Superior temporal gyrus (tissue), 1 donor: ENCODE measurements around the gene PROSER3.
"Not testable (repeated sequence)": the region's sequence is repeated elsewhere in the genome, so short reads cannot be mapped to it uniquely, and the experiment has no call there.

Experiments
- DNase-seq: peaks from one replicate; pipeline ENCODE4 v3.0.0-alpha.2; 2016; ENCODE audit errors: extremely low spot score

PROSER3 gene

DNA sequence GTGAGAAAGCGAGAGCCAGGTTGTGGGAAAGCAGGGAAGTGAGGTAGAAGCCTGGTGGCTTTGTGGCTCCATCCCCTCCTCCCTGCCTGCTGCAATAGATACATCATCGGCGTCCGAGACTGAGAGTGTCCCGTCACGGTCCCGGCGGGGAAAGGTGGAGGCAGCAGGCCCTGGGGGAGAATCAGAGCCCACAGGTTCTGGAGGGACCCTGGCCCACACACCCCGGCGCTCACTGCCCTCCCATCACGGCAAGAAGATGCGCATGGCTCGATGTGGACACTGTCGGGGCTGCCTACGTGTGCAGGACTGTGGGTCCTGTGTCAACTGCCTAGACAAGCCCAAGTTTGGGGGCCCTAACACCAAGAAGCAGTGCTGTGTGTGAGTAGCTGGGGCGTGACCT, 35.1 kb upstream of the PROSER3 start:
- no peak for DNase-seq

DNA sequence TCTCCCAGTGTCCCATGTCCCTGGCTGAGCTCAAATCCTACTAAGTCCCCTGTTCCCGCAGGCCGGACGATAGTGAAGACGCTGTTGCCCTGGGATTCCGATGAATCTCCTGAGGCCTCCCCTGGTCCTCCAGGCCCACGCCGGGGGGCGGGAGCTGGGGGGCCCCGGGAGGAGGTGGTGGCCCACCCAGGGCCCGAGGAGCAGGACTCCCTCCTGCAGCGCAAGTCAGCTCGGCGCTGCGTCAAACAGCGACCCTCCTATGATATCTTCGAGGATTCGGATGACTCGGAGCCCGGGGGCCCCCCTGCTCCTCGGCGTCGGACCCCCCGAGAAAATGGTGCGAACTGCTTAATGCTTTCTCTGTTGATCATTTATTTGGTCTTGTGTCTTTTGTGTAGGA, 34.3 kb upstream of the PROSER3 start:
- DNase-seq = no peak

DNA sequence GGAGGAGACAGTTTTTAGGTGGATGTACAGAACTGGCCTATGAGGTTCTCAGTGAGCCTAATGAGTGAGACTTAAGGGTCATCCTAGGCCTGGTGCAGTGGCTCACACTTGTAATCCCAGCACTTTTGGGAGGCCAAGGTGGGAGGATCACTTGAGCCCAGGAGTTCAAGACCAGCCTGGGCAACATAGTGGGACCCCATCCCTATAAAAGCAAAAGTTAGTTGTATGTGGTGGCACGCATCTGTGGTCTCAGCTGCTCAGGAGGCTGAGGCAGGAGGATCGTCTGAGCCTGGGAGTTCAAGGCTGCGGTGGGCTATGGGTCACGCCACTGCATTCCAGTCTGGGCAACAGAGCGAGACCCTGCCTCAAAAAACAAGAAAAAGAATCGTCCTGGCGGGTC, 33.8 kb upstream of the PROSER3 start:
- DNase-seq = not testable (repeated sequence)

DNA sequence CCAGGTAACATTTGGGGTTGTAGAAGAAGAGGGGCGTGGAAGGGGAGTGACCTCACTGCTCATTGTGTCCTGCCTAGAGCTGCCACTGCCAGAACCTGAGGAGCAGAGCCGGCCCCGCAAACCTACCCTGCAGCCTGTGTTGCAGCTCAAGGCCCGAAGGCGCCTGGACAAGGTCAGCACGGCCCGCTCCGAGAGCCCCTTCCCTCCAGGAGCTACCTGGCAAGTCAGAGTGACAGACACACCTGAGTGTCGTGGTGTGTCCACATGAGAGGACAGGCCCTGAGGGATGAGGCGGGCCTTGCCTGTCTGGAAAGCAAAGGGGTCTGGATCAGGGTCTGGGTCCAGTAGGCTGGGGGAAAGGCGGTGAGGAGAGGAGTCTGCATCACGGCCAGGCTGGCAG, 33.4 kb upstream of the PROSER3 start:
- no peak for DNase-seq

DNA sequence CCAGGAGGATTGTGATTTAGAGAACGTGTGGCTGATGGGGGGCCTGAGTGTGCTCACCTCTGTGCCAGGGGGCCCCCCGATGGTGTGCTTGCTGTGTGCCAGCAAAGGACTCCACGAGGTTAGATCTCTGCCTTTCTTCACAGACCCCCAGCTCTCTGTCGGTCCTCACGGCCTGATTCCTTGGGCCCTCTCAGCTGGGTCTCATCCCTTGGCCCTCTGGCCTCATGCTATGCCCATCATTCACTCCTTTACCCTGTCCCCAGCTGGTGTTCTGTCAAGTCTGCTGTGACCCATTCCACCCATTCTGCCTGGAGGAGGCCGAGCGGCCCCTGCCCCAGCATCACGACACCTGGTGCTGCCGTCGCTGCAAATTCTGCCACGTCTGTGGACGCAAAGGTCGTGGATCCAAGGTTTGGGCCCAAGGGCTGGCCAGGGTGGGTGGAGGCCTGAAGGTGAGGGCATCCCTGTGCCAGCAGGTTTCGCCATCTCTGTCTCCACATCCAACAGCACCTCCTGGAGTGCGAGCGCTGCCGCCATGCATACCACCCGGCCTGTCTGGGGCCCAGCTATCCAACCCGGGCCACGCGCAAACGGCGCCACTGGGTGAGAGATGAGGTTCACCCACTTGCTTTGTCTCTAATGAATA, 32.6 kb upstream of the PROSER3 start:
- DNase-seq = no peak

DNA sequence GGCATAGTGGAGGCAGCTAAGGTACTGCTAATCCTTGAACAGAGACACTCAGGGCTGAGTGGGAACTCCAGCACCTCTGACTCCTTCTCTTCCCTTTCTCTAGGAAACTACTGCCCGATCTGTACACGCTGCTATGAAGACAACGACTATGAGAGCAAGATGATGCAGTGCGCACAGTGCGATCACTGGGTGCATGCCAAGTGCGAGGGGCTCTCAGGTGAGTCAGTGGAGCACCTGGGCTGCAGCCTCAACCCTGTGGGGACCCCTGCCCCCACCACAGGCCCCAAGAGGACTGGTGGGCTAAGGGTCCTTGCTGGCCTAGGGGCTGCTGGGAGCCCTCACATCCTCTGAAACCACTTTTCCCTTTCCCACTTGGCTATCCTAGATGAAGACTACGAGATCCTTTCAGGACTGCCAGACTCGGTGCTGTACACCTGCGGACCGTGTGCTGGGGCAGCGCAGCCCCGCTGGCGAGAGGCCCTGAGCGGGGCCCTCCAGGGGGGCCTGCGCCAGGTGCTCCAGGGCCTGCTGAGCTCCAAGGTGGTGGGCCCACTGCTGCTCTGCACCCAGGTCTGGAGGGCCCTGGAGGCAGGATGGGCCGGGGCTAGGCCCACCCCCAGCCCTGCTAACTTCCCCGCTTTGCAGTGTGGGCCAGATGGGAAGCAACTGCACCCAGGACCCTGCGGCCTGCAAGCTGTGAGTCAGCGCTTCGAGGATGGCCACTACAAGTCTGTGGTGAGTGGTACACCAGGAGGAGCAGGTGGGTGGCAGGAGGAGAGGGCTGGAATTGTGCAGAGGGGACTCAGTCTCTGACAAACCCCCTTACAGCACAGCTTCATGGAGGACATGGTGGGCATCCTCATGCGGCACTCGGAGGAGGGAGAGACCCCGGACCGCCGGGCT, 30.7 kb upstream of the PROSER3 start:
- no peak for DNase-seq

DNA sequence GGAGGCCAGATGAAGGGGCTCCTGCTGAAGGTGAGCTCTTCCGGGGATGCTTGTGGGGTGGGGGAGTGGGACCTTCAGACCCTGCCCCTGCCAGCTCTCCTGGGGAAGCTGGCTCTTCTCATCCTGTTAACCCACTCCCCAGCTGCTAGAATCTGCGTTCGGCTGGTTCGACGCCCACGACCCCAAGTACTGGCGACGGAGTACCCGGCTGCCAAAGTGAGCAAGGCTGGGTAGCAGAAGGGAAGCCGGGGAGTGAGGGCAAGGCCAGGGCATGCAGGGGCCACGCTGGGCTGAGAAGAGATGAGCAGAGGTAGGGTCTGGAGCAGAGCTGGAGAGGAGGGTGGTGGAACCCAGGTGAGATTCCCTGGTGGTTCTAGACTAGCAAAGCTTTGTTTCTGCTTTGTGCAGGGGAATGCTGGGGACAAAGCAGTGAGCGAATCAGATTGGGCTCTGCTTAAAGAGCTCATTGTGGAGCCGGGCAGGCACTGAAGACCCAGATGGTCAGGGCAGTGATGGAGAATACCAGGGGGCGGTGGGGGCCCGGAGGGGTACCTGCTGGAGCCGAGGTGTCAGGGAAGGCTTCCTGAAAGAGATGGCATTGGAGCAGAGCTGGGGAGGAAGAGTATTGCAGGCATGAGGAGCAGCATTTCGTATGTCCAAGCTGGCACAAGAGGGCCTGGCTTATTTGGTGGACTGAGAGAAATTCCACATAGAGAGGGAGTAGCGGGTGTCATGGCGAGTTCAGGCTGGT, 29.8 kb upstream of the PROSER3 start:
- no peak for DNase-seq

DNA sequence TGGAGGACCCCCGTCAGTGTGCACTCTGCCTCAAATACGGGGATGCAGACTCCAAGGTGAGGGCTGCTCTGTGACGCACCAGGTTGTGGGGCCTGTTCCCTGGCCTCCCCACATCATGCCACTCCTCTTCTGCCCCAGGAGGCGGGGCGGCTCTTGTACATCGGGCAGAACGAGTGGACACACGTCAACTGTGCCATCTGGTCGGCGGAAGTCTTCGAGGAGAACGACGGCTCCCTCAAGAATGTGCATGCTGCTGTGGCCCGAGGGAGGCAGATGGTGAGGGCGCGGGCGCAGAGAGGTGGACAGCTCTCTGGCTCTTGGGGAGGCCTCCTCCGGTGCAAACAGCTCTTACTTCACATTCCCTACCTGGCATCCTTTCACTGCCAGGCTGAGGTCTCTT, 29.0 kb upstream of the PROSER3 start:
- no peak for DNase-seq

DNA sequence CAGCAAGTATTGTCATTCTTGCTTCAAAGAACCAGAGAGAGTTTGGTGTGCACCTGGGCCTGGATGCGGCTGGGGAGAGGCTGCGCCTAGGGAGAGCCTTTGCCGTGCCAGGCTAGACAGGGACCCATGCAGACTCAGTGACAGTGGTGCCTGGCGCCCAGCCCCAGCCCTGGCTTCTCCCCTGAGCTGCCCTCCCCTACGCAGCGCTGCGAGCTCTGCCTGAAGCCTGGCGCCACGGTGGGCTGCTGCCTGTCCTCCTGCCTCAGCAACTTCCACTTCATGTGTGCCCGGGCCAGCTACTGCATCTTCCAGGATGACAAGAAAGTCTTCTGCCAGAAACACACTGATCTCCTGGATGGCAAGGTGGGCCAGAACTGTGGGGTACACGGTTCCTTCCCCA, 28.2 kb upstream of the PROSER3 start:
- DNase-seq = no peak

DNA sequence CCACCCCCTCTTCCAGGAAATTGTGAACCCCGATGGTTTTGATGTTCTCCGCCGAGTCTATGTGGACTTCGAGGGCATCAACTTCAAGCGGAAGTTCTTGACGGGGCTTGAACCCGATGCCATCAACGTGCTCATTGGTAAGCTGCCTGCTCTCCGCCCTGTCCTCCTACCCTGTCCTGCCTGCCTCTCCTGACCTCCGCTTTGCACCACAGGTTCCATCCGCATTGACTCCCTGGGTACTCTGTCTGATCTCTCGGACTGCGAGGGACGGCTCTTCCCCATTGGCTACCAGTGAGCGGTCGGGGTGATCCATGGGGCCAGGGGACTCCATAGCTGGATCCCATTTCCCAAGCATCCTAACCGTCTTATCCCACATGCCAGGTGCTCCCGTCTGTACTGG, 27.6 kb upstream of the PROSER3 start:
- DNase-seq = no peak

DNA sequence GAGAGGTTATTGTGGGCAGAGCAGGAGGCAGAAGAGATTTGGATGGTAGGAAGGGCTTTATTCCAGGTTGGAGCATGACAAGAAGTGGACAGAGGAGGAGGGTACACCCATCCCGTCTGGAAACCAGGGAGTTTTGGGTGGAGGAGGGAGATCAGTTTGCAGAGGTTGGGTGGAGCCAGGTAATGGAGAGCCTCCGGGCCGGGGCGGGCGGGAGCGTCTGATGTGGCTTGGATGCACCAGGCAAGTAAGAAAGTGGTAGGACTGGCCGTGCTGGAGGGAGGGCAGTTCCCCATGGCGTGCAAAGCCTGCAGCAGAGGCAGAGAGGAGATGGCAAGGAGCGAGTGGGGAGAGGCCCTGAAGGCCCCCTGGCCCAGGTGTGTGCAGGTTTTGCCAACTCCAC, 26.6 kb upstream of the PROSER3 start:
- DNase-seq = no peak

DNA sequence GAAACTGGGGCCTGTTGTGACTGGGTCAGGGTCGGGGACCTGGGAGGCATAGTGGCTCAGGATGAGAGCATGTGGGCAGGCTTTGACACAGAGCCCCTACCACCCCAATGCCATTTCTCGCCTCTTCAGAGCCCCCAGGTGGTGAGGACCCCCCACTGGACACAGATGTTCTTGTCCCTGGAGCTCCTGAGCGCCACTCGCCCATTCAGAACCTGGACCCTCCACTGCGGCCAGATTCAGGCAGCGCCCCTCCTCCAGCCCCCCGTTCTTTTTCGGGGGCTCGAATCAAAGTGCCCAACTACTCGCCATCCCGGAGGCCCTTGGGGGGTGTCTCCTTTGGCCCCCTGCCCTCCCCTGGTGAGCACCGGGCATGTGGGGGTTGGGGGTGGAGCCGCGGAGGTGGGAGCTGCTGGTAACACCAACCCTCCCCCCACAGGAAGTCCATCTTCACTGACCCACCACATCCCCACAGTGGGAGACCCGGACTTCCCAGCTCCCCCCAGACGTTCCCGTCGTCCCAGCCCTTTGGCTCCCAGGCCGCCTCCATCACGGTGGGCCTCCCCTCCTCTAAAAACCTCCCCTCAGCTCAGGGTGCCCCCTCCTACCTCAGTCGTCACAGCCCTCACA, 26.1 kb upstream of the PROSER3 start:
- DNase-seq = no peak

DNA sequence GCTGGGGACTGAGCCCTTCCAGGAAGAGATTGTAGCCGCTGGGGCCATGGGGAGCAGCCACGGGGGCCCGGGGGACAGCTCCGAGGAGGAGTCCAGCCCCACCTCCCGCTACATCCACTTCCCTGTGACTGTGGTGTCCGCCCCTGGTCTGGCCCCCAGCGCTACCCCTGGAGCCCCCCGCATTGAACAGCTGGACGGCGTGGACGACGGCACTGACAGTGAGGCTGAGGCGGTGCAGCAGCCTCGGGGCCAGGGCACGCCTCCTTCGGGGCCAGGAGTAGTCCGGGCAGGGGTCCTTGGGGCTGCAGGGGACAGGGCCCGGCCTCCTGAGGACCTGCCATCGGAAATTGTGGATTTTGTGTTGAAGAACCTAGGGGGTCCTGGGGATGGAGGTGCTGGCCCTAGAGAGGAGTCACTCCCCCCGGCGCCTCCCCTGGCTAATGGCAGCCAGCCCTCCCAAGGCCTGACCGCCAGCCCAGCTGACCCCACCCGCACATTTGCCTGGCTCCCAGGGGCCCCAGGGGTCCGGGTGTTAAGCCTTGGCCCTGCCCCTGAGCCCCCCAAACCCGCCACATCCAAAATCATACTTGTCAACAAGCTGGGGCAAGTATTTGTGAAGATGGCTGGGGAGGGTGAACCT, 25.3 kb upstream of the PROSER3 start:
- DNase-seq = no peak

DNA sequence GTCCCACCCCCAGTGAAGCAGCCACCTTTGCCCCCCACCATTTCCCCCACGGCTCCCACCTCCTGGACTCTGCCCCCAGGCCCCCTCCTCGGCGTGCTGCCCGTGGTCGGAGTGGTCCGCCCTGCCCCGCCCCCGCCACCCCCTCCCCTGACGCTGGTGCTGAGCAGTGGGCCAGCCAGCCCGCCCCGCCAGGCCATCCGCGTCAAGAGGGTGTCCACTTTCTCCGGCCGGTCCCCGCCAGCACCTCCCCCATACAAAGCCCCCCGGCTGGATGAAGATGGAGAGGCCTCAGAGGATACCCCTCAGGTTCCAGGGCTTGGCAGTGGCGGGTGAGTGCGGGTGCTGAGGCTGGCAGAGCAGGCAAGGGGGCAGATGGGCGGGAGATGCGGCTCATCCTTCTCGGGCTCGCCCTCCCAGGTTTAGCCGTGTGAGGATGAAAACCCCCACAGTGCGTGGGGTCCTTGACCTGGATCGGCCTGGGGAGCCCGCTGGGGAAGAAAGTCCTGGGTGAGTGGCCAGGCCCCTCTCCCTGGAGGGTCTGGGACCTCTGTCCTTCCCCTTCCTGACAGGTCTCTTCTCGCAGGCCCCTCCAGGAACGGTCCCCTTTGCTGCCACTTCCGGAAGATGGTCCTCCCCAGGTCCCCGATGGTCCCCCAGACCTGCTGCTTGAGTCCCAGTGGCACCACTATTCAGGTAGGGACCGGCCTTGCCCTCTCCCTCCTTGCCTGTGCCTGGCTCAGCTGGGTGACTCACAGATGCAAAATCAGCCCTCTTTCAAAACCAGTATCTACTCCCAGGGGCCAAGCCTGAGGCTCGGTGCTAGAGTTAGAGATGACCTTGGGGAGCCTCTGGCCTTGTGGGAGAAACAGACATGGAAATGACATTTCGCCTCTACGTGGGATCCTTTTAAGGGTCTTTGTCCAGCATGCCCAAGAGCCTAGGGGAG, 24.5 kb upstream of the PROSER3 start:
- no peak for DNase-seq

DNA sequence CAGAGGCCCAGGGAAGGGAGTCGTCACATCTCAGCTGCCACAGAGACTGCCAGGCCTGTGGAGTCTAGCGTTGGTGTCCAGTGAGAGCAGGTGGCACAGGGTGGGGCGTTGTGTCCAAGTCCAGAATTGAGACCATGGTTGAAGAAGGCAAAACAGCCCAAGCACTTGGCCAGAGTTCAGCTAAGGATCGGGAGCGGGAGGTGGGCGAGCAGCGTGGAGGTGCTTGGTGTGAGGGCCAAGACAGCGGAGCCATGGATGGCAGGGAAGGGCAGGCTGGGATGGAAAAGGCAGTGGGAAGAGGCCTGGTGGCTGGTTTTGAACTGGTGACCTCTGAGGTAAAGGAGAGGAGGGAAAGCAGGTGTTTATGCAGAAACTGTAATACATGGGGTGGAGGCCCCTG, 23.7 kb upstream of the PROSER3 start:
- DNase-seq = no peak

DNA sequence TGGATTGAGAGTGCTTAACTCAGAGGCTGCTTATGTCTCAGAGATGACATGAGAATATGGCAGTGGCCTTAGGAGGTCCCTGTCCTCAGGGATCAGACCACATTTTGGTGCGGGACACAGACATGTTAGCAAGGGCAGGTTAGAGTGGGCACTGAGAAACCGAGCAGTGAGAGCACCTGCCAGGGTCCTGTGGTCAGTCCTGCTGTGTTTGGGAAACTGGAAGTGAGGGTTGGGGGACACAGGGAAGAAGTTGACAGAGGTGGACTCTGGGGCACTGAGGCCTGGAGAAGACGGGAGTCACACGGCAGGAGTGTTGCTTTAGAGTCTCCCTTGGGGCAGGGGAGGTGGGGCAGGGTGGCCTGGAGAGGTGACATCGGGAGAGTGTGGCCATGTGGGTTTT, 23.1 kb upstream of the PROSER3 start:
- no peak for DNase-seq

DNA sequence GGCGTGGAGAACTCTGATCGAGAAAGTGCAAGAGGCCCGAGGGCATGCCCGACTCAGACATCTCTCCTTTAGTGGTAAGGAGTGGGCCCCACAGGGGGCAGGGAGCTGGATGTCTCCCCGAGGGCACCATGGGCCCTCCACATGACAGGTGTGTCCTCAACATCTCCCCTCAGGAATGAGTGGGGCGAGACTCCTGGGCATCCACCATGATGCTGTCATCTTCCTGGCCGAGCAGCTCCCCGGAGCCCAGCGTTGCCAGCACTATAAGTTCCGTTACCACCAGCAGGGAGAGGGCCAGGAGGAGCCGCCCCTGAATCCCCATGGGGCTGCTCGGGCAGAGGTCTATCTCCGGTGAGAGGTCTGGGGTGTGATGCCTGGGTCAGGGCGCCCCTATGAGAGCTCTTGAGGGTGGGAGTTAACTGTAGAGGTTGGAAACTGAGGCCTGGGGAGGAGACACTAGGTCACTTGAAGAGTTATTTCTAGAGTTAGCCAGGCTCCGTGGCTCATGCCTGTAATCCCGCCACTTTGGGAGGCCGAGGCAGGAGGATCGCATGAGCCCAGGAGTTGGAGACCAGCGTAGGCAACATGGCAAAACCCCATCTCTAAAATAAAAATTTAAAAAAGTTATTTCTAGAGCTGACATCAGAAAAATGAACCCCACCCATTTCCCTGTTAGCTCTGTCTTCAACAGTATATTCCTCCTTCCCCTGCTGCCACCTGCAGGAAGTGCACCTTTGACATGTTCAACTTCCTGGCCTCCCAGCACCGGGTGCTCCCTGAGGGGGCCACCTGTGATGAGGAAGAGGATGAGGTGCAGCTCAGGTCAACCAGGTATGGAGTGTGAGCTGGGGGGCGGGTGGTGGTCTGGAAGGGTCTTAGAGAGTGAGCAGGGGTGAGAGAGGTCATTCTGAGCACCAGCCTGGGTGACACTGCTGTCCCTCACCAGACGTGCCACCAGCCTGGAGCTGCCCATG, 20.8 kb upstream of the PROSER3 start:
- no peak for DNase-seq

DNA sequence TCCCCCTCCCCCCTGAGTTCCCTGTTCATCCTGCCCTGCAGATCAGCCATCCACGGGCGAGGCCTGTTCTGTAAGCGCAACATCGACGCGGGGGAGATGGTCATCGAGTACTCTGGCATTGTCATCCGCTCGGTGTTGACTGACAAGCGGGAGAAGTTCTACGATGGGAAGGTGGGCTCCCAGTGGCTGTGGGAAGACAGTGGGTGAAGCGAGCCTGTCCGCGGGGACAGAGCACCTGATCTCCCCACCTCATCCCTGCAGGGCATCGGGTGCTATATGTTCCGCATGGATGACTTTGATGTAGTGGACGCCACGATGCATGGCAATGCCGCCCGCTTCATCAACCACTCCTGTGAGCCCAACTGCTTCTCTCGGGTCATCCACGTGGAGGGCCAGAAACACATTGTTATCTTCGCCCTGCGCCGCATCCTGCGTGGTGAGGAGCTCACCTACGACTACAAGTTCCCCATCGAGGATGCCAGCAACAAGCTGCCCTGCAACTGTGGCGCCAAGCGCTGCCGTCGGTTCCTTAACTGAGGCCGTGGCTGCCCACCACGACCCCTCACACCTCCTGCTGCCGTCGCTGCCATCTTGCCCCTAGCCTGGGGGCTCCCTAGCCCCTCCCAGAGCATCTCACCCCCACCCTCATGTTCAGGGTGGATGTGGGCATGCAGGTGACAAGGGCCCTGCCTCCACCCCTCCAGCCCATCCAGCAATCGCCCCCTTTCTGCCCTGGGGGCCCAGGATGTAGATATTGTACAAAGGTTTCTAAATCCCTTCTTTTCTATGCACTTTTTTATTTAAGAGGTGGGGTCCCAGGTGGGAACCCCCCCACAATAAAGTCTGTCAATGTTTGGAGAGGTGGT, 19.7 kb upstream of the PROSER3 start:
- no peak for DNase-seq

DNA sequence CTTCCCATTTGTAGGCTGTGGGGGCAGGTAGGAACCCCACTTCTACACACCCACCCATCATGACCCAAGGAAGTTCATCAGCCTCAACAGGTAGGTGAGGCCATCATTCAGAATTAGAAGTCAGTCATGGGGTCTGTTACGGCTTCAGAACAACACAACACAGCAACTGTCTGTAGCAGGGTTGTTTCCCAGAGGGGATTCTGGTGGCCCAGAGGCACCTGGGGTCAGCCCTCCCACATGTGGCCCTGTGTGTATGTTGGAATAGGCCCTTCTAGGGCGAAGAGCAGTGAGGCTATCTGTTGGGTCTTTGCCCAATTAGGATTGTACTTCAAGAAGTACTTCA, 19.1 kb upstream of the PROSER3 start:
- no peak for DNase-seq
